HL-60 (cell line): ENCODE results near the gene MAN2B2.

Source experiments
- DNase-seq, 2 experiments: peaks; one replicate each; pipeline ENCODE4 v3.0.0-alpha.2; 2010 to 2020; ENCODE audit warnings: low read depth in 1 of 2, low spot score in 1 of 2
- H3K27ac ChIP-seq: fragments of 250-450 bp; sonication (Bioruptor Pico); replicated peaks from 2 replicates; pipeline ENCODE4 v1.5.1; 2020; ENCODE audit warnings: mild to moderate bottlenecking, moderate library complexity
- H3K27me3 ChIP-seq: fragments of 250-450 bp; sonication (Bioruptor Pico); 2 replicates; pipeline ENCODE4 v1.5.1; 2021; ENCODE audit warnings: mild to moderate bottlenecking, moderate library complexity; ENCODE audit not compliant: insufficient read depth, poor library complexity, severe bottlenecking
- H3K4me3 ChIP-seq: replicated peaks from 2 replicates; pipeline ENCODE4 v1.5.1; 2011; ENCODE audit warnings: mild to moderate bottlenecking, control low read depth, low read length; ENCODE audit not compliant: insufficient read depth
- CTCF ChIP-seq: IDR thresholded peaks from one replicate; pipeline ENCODE4 v1.5.1; 2011; ENCODE audit warnings: low read length, control low read depth, inconsistent platforms; ENCODE audit not compliant: insufficient read depth
- GABPA ChIP-seq: IDR thresholded peaks from 2 replicates; pipeline ENCODE4 v1.6.1; 2012; ENCODE audit warnings: low read depth
- POLR2AphosphoS5 ChIP-seq: IDR thresholded peaks from 2 replicates; pipeline ENCODE4 v1.6.1; 2012; ENCODE audit warnings: low read depth
- REST ChIP-seq: IDR thresholded peaks from 2 replicates; pipeline ENCODE4 v1.6.1; 2012; ENCODE audit warnings: low read depth; ENCODE audit not compliant: insufficient replicate concordance
- SPI1 ChIP-seq: IDR thresholded peaks from 2 replicates; pipeline ENCODE4 v1.6.1; 2012; ENCODE audit warnings: low read depth, mild to moderate bottlenecking, borderline replicate concordance

The MAN2B2 gene

GRCh38 chr4:6542951-6543350 is 32.0 kb upstream of the MAN2B2 start:
- DNase-seq: no peak
- no peaks in the 10 kb centered on the region for H3K27me3 ChIP-seq
- TF ChIP-seq GABPA (no peak), REST (no peak)
- no peak overlapping the region for H3K27ac ChIP-seq
- no peak overlapping the region for H3K4me3 ChIP-seq

GRCh38 chr4:6546091-6546490 is 28.9 kb upstream of the MAN2B2 start:
- DNase-seq: no peak
- TF ChIP-seq POLR2AphosphoS5: no peak
- no peak for TF ChIP-seq GABPA
- no peak for TF ChIP-seq REST
- no peak for TF ChIP-seq CTCF
- TF ChIP-seq SPI1: no peak
- H3K27ac ChIP-seq: no peak overlapping the region
- no peak overlapping the region for H3K4me3 ChIP-seq
- no peaks in the 10 kb centered on the region for H3K27me3 ChIP-seq

- peak in 1 of 2 experiments; percentile 26 for DNase-seq
- TF ChIP-seq CTCF (peak; percentile 68), SPI1 (no peak), REST (peak; percentile 100)
- H3K4me3 ChIP-seq: no peak overlapping the region
- no peaks in the 10 kb centered on the region for H3K27me3 ChIP-seq
- no peak overlapping the region for H3K27ac ChIP-seq
Measured at GRCh38 chr4:6546681-6547447, 28.1 kb upstream of the MAN2B2 start.
